ENCODE results near the gene GSTA2. TPM values are rescaled to one million over a fixed set of nuclear protein-coding genes. Genes with fewer than 3 reads are reported as not detected.
A peak's percentile ranks its signal among the peaks of the same experiment; 100 is the strongest.

Gene GSTA2
- total and polyA plus RNA-seq, 2 of the 13 experiments (the other 11 are each of a cell fraction or from before 2014, with no cell fraction given), result 0.75 to 13.7 TPM

DNA sequence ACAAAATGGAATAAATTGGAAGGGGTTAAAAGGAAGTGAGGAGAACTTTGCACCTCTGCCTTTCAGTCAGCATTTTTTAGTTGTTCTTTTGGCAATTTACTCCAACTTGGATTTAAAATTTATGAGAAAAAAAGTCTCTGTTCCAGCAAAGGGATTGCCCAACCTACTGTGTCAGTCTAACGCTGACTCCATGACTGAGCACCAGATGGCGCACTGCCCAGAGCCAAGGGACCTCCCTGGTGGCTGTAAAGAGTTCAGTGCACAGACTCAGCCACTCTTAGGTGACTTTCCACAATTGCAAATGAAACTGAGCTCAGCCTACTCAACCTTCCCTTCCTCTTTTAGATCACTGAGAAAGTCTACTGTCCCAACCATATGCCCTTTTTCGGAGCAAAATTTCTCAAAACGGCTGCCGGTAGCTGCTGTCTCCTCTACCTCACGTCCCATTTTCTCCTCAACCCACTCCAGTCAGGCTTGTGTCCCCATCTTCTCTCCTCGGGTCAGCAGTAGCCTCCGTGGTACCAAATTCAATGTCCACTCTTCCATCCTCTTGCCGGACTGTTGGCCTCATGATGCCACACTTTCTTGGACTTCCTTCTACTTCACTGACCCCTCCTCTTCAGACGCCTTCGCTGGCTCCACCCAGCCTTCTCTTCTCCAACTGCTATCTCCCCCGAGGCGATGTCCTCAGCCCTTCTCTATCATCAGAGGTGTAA lies 38.7 kb downstream of the GSTA2 start (continued):
- TF ChIP-seq, protein P1, sequence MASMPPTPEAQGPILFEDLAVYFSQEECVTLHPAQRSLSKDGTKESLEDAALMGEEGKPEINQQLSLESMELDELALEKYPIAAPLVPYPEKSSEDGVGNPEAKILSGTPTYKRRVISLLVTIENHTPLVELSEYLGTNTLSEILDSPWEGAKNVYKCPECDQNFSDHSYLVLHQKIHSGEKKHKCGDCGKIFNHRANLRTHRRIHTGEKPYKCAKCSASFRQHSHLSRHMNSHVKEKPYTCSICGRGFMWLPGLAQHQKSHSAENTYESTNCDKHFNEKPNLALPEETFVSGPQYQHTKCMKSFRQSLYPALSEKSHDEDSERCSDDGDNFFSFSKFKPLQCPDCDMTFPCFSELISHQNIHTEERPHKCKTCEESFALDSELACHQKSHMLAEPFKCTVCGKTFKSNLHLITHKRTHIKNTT (CRISPR knock-in tag; IDR thresholded peaks at IDR 0.05), result no peak
- TF ChIP-seq, protein P2, sequence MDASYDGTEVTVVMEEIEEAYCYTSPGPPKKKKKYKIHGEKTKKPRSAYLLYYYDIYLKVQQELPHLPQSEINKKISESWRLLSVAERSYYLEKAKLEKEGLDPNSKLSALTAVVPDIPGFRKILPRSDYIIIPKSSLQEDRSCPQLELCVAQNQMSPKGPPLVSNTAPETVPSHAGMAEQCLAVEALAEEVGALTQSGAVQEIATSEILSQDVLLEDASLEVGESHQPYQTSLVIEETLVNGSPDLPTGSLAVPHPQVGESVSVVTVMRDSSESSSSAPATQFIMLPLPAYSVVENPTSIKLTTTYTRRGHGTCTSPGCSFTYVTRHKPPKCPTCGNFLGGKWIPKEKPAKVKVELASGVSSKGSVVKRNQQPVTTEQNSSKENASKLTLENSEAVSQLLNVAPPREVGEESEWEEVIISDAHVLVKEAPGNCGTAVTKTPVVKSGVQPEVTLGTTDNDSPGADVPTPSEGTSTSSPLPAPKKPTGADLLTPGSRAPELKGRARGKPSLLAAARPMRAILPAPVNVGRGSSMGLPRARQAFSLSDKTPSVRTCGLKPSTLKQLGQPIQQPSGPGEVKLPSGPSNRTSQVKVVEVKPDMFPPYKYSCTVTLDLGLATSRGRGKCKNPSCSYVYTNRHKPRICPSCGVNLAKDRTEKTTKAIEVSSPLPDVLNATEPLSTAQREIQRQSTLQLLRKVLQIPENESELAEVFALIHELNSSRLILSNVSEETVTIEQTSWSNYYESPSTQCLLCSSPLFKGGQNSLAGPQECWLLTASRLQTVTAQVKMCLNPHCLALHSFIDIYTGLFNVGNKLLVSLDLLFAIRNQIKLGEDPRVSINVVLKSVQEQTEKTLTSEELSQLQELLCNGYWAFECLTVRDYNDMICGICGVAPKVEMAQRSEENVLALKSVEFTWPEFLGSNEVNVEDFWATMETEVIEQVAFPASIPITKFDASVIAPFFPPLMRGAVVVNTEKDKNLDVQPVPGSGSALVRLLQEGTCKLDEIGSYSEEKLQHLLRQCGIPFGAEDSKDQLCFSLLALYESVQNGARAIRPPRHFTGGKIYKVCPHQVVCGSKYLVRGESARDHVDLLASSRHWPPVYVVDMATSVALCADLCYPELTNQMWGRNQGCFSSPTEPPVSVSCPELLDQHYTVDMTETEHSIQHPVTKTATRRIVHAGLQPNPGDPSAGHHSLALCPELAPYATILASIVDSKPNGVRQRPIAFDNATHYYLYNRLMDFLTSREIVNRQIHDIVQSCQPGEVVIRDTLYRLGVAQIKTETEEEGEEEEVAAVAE (CRISPR knock-in tag; IDR thresholded peaks at IDR 0.05; ENCODE audit: borderline replicate concordance), result 0 out of 2 replicates have a peak, but pooled peaks have one; percentile 23
- TF ChIP-seq HNRNPLL (IDR thresholded peaks at IDR 0.05; ENCODE audit: low read depth, low read length, poor library complexity, severe bottlenecking), result no peak
- no peak for TF ChIP-seq WIZ (CRISPR knock-in tag; IDR thresholded peaks at IDR 0.05)
- no peak for TF ChIP-seq XBP1 (CRISPR knock-in tag; IDR thresholded peaks at IDR 0.05)
- no peak for TF ChIP-seq ZNF703 (CRISPR knock-in tag; IDR thresholded peaks at IDR 0.05; ENCODE audit: borderline replicate concordance)
- TF ChIP-seq KMT2B (CRISPR knock-in tag; IDR thresholded peaks at IDR 0.05), result no peak
- TF ChIP-seq ZNF564 (CRISPR knock-in tag; IDR thresholded peaks at IDR 0.05), result no peak
- TF ChIP-seq RBAK (CRISPR knock-in tag; IDR thresholded peaks at IDR 0.05), result no peak
- no peak for TF ChIP-seq HOXD1 (CRISPR knock-in tag; IDR thresholded peaks at IDR 0.05)
- no peak for TF ChIP-seq ZFP36L2 (CRISPR knock-in tag; IDR thresholded peaks at IDR 0.05)
- peak; percentile 70 for TF ChIP-seq MED1 (CRISPR knock-in tag; IDR thresholded peaks at IDR 0.05)
- no peak for TF ChIP-seq ZNF224 (CRISPR knock-in tag; IDR thresholded peaks at IDR 0.05)
- TF ChIP-seq, protein P3, sequence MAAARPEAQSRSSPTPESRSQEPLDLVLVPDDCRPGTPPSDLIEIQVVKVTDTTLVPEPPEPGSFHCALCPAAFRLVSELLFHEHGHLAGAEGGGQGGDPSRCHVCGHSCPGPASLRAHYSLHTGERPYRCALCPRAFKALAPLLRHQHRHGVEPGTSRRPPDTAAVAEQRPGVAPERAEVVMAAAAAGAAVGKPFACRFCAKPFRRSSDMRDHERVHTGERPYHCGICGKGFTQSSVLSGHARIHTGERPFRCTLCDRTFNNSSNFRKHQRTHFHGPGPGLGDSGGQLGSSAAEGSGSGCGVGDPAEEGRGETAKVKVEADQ (CRISPR knock-in tag; IDR thresholded peaks at IDR 0.05; ENCODE audit: borderline replicate concordance), result 0 out of 2 replicates have a peak, but pooled peaks have one; percentile 31
- TF ChIP-seq ZFP36 (IDR thresholded peaks at IDR 0.05; ENCODE audit: borderline replicate concordance, low read depth, low read length, partially characterized antibody), result no peak
- TF ChIP-seq, protein P4, sequence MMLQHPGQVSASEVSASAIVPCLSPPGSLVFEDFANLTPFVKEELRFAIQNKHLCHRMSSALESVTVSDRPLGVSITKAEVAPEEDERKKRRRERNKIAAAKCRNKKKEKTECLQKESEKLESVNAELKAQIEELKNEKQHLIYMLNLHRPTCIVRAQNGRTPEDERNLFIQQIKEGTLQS (CRISPR knock-in tag; IDR thresholded peaks at IDR 0.05), result 0 out of 2 replicates have a peak, but pooled peaks have one; percentile 42
- TF ChIP-seq HHEX (CRISPR knock-in tag; IDR thresholded peaks at IDR 0.05), result no peak
- TF ChIP-seq, protein P5, sequence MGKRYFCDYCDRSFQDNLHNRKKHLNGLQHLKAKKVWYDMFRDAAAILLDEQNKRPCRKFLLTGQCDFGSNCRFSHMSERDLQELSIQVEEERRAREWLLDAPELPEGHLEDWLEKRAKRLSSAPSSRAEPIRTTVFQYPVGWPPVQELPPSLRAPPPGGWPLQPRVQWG (CRISPR knock-in tag; IDR thresholded peaks at IDR 0.05; ENCODE audit: borderline replicate concordance, low read depth), result no peak
- TF ChIP-seq, protein P6, sequence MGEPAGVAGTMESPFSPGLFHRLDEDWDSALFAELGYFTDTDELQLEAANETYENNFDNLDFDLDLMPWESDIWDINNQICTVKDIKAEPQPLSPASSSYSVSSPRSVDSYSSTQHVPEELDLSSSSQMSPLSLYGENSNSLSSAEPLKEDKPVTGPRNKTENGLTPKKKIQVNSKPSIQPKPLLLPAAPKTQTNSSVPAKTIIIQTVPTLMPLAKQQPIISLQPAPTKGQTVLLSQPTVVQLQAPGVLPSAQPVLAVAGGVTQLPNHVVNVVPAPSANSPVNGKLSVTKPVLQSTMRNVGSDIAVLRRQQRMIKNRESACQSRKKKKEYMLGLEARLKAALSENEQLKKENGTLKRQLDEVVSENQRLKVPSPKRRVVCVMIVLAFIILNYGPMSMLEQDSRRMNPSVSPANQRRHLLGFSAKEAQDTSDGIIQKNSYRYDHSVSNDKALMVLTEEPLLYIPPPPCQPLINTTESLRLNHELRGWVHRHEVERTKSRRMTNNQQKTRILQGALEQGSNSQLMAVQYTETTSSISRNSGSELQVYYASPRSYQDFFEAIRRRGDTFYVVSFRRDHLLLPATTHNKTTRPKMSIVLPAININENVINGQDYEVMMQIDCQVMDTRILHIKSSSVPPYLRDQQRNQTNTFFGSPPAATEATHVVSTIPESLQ (CRISPR knock-in tag; conservative IDR thresholded peaks at IDR 0.05), result no peak
- TF ChIP-seq TAF15 (IDR thresholded peaks at IDR 0.05; ENCODE audit: low read depth, low read length, poor library complexity, severe bottlenecking), result no peak
